NCI-H2029 (cell line): ENCODE data around the gene ACSL4.
"Not testable (repeated sequence)": the region's sequence is repeated elsewhere in the genome, so short reads cannot be mapped to it uniquely, and the experiment has no call there.

Source experiments
- DNase-seq: peaks from one replicate; lab custom pipeline; 2025; lab: John Stamatoyannopoulos, UW

Gene ACSL4

DNA sequence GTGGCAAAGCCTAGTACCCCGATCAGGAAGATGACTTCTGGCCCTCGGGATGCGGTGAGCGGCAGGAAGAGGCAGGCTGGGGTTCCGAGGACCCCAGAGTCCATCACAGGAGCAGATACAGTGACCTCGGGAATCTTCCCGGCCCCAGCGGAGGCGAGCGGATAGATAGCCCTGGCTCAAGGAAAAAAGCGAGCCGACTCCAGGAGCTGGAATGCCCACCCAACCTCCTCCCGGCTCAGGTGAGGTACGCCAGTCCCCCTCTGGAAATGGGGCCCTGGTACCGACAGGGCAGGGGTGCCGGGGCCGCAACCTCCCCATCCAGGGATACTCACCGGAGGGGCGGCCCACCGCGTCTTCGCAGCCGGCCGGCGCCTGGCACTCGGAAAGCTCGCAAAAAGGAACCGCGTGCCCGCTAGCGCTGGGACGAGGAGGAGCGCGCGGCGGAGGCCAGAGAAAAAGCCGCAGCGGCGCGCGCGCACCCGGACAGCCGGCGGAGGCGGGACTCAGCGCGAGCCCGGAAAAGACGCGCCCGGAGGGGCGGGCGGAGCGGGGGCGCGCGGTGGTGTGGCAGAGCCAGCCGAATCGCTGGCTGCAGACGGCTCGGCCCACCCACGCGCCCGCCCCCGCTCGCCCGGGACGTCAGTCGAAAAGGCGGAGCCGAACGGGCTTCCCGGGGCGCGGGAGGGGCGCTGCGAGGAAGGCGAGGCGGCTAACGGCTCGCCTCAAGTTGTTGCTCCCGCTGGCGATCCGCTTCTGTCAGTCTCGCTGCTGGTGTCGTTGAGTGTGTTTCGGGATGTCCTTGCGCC, at the start of gene ACSL4:
Gene ACSL4 (minus strand): TSS at position 451 of the 806 bp plus-strand sequence. CDS start 49,894 bp downstream, outside the sequence.
- peak; percentile 54 for DNase-seq

DNA sequence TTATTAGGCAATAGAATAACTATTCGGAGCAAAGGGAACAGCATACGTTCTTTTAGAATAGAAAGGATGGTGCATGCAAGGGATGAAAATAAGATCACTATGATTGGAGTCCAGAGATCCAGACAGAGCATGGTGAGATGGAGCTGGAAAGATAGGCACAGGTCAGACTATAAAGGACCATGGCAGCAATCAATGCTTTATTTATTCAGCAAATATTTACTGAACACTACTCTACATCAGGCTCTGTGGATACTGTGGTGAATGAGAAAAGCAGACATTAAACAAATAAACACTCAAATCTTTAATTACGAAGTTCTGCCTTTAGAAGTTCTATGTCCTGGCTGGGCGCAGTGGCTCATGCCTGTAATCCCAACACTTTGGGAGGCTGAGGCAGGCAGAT, 44.7 kb upstream of the ACSL4 start:
- peak; percentile 19 for DNase-seq

DNA sequence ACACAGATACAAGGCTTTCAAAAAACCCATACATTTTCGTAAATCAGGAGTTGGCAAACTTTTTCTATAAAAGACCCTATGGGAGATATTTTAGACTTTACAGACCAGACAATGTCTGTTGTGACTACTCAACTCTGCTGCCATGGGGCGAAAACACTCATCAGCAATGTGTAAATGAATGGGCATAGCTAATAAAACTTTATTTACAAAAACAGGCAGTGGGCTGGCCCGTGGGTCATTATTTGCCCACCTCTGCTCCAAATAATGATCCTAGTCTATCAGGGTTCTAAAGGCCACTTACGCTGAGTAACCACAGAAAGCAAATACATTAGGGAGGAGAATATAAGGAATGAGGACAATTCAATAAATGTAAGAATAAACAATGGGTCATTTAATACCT, 43.9 kb upstream of the ACSL4 start:
- no peak for DNase-seq

DNA sequence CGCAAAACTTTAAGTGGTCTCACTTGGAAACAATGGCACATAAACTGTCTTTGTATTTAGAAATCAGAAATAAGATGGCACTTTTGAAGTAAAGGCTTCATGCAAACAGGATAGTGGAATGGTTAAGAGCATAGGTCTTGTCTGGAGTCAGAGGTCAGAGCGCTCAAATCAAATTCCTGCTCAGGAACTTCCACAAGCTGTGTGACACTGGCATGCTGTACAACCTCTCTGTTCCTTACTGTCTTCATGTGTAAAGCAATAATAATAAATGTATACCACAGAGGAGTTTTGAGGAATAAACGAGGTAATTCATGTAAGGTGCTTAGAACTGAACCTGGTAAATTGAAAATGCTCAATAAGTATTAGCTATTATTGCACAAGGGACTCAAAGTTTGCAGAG, 43.4 kb upstream of the ACSL4 start:
- no peak for DNase-seq

DNA sequence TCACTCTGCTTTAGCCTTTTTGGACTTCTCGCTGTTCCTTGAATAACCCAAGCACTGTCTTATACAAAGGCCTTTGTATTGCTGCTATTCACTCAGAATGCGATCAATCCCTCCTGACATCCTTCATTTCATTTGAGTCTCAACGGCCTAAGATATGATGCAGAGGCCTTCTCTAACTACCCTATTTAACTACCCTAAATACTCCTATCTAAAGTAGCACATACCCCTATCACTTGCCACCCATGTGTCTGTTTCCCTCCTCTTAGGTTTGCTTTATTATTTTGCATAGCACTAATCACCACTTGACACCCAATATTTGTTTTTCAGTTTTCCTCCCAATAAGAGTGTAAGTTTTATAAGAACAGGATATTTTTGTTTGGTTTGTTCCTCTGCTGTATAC, 42.3 kb upstream of the ACSL4 start:
- DNase-seq: no peak

DNA sequence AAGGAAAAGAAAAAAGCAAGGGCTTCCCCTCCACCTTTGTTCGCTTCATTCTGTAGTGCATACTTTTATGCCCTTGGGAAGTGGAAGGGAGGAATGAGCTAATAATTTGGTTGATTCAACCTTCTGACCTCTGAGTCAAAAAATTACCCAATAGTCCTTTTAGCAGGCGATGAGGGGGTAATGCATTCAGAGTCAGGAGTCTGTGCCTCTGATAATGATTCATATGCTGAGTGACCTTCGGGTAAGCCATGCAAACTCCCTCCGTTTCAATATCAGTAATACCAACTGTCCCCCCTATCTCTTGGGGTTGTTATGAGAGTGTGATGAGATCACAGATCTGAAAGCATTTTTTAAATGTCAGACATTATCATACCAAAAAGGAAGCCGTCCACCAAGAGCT, 41.6 kb upstream of the ACSL4 start:
- DNase-seq: no peak

DNA sequence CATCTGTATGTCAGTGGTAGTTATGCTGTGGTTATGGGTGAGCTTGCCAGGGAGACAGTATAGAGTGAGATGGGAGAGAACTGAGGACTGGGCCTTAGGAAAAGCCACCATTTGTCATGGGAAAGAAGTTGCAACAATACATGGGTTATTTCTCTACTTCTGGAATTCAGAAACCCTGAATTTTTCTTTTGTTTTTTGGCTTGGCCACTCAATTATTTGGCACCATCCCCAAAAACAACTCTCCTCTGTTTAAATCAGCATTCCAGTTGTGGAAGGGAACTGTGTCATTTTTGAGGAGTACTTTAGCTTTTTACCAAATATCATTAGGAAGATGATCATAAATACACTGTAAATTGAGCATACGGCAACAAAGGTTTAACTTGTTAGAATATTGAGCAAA, 41.1 kb upstream of the ACSL4 start:
- DNase-seq: no peak

DNA sequence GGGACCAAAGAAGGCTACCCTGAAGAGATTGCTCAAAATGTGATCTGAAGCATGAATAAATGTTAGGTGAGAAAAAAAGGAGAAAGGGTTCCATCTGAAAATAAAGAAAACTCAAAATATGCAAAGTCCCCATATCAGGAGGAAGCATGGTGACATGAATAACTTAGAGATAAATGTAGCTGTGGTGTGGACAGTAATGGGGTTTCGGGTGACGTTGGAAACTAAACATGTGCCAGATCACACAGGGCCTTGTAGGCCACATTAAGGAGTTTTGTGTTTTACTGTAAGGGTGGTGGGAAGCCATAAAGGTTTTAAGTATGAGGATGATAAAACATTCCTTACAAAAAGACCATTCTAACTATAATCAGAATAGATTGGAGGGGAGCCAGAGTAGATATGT, 40.3 kb upstream of the ACSL4 start:
- no peak for DNase-seq

DNA sequence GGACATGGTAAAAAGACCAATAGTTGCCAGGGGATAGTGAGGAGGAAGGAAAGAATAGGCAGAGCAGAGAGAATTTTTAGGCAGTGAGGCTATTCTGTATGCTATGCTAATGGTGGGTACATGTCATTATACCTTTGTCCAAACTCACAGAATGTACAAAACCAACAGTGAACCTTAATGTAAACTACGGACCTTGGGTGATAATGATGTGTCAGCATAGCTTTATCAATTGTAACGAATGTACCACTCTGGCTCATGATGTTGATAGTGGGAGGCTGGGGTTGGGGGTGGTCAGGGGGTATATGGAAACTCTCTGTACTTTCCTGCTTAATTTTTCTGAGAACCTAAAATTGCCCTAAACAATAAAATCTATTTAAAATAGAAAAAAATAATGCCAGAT, 37.7 kb upstream of the ACSL4 start:
- no peak for DNase-seq

DNA sequence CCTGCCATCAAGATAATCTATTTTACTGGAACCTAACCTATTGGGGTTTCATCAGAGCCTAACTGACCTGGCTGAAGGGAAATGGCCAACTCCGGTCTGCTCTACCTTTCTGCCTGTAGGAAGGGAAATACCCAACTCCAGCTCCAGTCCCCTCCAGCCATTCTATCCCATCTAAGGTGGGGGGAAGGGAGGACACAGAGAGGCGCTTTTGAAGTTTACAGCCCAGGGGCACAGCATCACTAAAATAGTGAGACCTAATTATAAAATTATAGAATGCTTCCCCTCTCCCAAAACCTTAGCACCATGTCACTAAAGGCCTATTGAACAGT, 27.8 kb upstream of the ACSL4 start:
- no peak for DNase-seq

DNA sequence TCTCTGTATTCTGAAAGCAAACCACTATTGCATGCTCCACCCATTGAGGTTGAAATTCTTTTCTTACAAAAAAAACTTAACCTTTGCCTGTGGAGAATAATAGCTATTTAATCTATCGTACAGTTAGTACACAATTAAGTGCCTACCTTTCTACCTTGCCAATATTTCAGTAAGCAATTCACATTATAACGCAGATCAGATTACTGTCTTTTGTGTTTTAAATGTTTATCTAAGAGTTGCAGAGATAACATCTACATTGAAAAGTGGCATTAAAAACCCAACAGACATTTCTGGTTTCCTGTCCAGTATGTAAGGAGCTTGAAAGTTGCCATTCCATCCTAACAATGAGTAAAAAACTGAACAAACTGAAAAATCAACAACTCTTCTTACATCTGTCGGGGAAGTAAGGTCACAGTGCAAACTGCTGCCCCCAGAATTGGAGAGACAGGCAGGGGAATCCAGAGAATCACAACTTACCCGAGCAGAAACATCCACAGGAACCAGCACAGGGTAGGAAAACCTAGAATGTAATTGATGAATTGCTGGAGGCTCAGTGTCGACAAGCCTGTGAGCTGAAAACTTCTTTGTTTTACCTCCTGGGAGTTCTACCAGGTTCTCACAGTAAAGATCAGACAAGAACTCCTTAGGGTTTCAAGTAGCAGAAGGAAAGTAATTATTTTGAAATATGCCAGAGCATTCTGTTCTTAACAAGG, 27.3 kb upstream of the ACSL4 start:
- peak; percentile 21 for DNase-seq

DNA sequence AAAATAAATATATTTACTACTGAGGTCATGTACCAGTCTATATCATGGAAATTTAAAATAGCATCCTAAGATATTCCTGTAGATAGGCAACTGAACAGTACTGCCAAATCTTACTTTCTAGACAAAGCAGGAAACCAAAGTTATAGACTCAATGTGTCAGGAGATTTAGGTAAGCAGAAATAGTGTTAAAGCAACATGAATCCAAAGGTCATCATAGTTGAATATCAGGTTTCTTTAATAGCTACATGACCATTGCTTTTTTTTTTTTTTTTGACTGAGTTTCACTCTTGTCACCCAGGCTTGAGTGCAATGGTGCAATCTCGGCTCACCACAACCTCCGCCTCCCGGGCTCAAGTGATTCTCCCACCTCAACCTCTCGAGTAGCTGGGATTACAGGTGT, 20.2 kb upstream of the ACSL4 start:
- DNase-seq: no peak

DNA sequence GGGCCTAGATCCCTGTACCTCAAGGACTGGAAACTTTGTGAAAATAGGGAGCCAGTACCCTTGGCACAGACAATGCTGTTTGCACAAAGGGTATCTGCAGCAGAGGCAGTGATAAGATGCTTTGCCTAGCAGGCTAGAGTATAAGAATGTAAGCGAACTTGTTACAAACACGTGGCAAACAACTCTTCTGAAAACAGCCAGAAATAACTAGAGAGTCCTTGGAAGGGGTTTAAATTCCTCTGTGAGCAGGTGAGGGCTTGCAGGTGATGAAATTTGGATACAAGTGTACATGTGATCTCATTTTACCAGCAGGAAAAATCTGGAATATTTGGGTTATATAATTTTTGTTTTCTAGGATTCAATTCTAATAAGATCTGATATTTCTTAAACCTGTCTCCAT, 18.6 kb upstream of the ACSL4 start:
- no peak for DNase-seq

DNA sequence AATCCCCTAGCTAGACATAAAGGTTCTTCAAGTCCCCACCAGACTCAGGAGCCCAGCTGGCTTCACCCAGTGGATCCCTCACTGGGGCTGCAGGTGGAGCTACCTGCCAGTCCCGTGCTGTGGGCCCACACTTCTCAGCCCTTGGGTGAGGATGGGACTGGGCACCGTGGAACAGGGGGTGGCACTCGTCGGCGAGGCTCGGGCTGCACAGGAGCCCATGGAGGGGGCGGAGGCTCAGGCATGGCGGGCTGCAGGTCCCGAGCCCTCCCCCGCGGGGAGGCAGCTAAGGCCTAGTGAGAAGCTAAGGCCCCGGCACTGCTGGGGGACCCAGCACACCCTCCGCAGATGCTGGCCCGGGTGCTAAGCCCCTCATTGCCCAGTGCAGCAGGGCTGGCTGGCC, 16.1 kb upstream of the ACSL4 start:
- DNase-seq: no peak

DNA sequence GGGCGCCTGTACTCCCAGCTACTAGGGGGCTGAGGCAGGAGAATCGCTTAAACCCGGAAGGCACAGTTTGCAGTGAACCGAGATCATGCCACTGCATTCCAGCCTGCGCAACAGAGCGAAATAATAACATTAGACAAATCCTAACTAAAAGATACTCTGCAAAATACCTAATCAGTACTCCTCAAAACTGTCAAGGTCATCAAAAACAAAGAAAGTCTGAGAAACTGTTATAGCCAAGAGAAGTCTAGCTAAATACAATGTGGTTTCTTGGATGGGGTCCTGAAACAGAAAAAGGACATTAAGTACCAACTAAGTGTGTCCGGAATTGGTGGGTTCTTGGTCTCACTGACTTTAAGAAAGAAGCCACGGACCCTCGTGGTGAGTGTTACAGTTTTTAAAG, 14.6 kb upstream of the ACSL4 start:
- DNase-seq: no peak

DNA sequence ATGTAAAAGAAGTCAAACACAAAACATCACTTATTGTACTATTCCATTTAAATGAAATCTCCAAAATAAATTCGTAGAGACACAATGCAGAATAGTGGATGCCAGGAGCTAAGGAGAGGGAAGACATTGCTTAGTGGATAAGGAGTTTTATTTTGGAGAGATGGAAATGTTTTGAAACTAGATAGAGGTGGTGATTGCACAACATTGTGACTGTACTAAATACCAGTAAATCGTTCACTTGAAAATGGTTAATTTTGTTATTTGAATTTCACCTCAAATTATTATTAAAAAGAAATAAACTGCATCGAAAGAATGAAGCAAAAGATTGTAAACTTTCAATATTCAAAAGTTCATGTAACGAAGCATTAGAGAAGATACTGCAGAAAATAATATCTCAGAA, 9.7 kb upstream of the ACSL4 start:
- no peak for DNase-seq

DNA sequence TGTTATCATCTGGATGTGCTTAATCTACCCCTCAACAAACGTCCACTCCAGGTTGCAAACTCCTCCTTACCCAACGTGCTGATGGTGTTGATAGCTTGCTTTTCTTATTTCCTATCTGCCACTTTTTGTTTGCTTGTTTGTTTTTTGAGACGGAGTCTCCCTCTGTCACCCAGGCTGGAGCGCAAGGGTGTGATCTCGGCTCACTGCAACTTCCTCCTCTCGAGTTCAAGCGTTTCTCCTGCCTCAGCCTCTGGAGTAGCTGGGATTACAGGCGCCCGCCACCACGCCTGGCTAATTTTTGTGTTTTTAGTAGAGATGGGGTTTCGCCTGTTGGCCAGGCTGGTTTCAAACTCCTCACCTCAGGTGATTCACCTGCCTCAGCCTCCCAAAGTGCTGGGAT, 7.8 kb upstream of the ACSL4 start:
- DNase-seq: not testable (repeated sequence)

DNA sequence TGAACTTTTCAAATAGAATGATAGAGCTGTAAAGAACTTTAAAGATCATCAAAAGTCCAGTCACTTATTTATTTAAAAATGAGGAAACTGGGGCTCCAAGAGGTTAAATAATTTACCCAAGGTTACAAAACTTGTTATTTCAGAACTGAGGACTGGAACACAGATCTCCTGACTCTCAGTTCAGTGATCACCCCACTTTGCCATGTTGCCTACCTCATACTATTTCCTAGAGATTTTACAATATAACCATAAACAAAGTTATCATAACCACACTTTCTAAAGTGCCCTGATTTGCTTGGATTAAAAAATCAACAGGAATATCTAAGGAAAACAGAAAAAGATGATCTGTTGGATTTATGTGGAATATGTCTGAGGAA, 7.4 kb upstream of the ACSL4 start:
- no peak for DNase-seq

DNA sequence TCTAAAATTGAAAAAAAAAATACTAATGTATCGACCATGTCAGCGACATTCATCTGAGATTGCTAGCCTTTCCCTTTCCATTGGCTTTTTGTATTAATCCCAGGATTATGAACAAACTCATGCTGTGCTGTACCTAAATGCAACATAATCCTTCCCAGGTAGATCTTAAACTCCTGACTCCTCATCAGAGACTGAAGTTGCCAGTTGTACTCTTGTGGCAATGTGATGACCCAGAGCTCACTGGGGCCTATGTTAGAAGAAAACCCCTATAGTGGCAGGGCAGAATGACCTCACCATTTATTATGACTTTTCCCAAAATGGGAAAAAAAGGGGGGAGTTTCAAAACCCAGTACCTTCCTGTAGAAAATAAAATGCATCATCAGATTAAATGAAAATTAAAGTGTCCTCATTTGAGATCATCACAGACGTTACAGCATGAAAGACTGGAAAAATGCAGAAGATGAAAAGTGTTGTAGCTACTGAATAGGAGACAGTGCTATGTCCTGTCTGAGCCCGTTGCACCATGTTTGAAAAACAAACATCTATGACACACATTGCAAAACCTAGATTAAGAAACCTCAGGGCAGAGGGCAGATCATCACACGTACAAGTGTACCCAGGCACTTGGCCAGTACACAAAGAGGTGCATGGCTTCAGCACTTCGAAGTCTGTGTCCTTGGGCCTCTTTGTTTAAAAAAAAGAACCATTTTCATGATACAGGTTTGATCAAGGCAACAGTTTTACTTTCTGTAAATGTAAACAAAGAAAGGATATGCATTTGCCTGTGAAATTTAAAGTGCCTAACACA, 6.8 kb upstream of the ACSL4 start:
- no peak for DNase-seq

DNA sequence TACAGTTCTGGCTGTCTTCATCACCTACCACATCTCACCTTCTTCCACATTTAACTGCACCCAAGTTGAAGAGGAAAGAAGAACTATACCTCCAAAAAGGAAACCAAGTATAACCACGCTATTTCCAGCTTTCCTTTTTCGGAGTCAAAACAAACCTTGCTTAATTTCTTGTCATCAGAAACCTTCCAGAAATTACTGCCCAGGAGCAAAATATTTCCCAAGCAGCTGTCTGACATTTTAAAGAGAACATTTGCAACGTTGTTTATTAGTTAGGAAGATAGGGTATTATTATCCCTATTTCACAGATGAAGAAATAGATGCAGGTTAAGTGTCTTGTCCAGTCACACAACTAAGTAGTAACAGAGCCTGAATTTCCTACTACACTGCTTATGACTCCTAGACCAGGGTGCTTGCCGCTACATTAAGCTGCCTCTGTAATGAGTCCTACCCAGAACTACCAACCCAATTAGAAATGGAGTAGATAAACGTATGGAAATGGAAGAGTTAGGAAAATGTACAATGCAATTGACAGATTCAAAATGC, 2.2 kb upstream of the ACSL4 start:
- no peak for DNase-seq

DNA sequence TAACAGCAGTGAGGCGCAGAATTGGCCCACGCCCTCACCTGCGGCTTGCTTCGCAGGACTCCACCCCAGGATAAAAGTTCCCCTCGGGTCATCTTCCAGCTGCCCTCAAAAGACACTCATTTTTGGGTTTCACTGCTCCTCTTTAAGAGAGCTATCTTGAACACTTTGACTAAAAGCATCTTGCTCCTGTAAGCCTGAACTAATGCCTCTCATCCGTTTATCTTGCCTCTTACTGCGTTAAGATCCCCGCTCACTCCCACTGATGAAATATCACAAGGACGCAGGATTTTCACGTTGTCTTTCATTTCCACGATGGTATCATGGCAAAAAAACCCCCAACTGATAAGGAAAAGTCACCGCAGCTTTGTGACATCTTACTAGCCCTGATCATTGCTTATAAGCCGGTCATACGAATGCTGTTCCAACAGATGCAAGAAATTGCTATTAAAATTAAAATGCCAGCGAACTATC, 591 bp upstream of the ACSL4 start:
- DNase-seq: no peak

DNA sequence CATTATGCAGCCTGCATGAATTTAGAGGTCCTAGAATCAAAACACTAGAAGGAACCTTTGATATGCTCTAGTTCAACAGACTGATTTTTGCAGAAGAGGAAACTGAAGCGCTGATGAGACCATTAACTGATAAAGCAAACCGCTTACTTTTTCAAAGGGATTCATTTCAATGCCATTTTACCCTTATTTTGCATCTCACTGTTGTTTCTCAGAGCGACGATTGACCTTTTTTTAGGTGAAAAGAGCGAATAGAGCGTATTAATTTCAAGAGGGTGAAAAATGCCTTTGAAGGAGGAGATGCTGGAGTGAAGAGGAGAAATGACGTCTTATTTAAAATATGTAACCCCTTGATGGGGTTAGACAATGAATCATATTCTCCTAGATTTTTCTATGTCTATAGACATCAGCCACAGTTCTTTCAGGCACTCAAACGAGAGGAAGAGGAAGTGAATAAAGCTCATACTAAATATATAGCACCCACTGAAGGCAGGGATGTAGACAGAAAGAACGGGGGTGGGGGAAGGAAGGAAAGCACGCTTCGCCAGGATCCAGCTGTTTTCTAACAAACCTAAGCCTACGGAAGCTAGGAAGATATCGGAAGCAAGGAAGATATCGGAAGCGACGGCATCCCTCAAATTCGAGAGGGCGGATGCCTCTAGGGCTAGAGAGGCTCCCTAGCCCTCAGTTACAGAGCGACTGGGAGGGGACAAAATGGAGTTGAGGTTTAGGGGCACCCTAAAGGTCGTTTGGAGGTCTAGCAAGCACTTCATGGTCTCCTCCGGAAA, 848 bp downstream of the ACSL4 start:
- no peak for DNase-seq
